GM06990 (cell line): ENCODE data around the gene AGTPBP1.

Source experiments
- DNase-seq: peaks from one replicate; pipeline ENCODE4 v3.0.0-alpha.2; 2011; ENCODE audit not compliant: insufficient read length; ENCODE audit errors: extremely low read depth
- H3K27me3 ChIP-seq: replicated peaks from 2 replicates; pipeline ENCODE4 v1.6.0; 2011; ENCODE audit warnings: low read length; ENCODE audit not compliant: control insufficient read depth, insufficient read depth
- H3K36me3 ChIP-seq: 2 replicates; pipeline ENCODE4 v1.5.1; 2011; ENCODE audit warnings: low read length; ENCODE audit not compliant: control insufficient read depth, insufficient read depth
- H3K4me3 ChIP-seq: replicated peaks from 2 replicates; pipeline ENCODE4 v1.5.1; 2011; ENCODE audit warnings: low read depth, mild to moderate bottlenecking, control low read depth, low read length
- CTCF ChIP-seq: IDR thresholded peaks from 2 replicates; pipeline ENCODE4 v1.5.1; 2011; ENCODE audit warnings: low read length, control low read depth, mild to moderate bottlenecking, inconsistent platforms; ENCODE audit not compliant: insufficient read depth, poor library complexity, severe bottlenecking

The AGTPBP1 gene

DNA sequence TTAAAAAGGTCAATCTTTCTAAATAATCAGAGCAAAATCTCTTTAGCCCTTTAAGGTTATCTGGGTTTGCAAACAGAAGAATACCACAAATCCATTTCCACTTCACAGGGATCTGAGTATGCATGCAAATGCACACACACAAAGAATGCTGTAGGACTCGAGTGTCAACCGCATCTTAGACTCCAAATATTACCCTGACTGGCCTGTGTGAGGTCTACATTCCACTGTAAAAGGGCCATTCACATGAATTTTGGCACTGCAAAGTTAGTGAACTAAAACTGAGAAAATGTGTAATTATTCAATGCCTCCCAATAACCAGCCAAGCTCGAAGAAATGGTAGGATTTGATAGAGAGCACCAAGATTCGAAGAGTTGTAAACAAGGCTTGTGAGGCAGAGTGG, 199.9 kb downstream of the AGTPBP1 start:
- no peak for DNase-seq
- Histone ChIP-seq H3K4me3 (no peak overlapping the region), H3K27me3 (no peaks in the 10 kb centered on the region), H3K36me3 (no peaks in the 10 kb centered on the region)
- no peak for TF ChIP-seq CTCF

DNA sequence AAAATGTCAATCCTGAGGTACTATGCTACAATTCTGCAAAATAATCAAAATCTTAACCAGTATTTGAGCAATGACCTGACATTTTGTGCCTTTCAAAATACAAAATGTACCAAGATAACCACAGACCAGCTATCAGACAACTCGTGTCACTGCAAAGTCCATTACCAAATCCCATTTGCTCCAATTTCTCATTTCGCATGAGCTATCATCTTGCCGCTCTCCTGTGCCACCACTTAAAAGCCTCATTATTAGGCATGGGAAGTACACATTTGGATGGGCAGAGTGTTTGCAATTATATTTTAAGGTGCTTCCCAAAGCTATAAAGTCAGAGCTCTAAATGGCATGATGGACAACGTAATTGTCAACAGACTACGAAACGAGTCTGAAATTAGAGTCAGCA, 205.2 kb downstream of the AGTPBP1 start:
- H3K4me3 ChIP-seq = no peak overlapping the region
- H3K36me3 ChIP-seq = no peaks in the 10 kb centered on the region
- no peak for TF ChIP-seq CTCF
- H3K27me3 ChIP-seq = no peaks in the 10 kb centered on the region
- DNase-seq = no peak

- no peak for DNase-seq
- no peak for TF ChIP-seq CTCF
- H3K36me3 ChIP-seq = no peaks in the 10 kb centered on the region
- no peak overlapping the region for H3K4me3 ChIP-seq
- H3K27me3 ChIP-seq = no peaks in the 10 kb centered on the region
Observed at GRCh38 chr9:85536076-85536475, 205.7 kb downstream of the AGTPBP1 start.

GRCh38 chr9:85534340-85534739, 207.4 kb downstream of the AGTPBP1 start:
- Histone ChIP-seq H3K4me3 (no peak overlapping the region), H3K27me3 (no peaks in the 10 kb centered on the region), H3K36me3 (no peaks in the 10 kb centered on the region)
- DNase-seq = no peak
- TF ChIP-seq CTCF = no peak

DNA sequence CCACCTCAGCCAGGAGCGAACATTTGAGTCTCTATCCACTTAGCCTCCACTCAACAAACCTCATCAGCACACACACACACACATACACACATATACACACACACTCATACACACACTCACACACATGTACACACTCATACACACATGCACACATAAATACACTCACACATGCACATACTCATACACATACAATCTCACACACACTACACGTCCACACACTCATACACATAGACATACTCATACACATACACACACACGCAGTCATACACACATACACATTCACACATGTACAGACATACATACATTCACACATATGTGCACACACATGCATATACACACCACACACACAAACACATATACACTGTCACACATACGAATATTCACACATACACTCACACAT, 208.2 kb downstream of the AGTPBP1 start:
- Histone ChIP-seq H3K4me3 (no peak overlapping the region), H3K36me3 (no peaks in the 10 kb centered on the region), H3K27me3 (no peaks in the 10 kb centered on the region)
- TF ChIP-seq CTCF = no peak
- no peak for DNase-seq

DNA sequence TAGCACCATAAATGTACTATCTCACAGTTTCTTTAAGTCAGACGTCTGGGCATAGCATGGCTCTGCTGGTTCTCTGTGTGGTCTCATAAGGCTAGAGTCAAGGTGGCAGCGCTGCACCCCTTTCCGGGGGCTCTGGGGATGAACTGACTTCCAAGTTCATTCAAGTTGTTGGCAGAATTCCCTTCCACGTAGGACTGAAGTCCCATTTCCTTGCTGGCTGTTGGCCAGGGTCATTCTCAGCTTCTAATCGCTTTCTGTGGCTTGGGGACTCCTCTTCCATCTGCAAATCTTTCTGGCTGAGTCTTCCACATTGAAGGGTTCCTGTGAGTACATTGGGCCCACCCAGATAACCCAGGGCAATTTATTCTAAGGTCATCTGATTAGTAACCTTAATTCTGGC, 211.0 kb downstream of the AGTPBP1 start:
- DNase-seq = no peak
- Histone ChIP-seq H3K4me3 (no peak overlapping the region), H3K36me3 (no peaks in the 10 kb centered on the region), H3K27me3 (no peaks in the 10 kb centered on the region; the same call in 1 of the 2 replicates)
- TF ChIP-seq CTCF = no peak
